ENCODE results near the gene MRRF.

Gene MRRF

DNA sequence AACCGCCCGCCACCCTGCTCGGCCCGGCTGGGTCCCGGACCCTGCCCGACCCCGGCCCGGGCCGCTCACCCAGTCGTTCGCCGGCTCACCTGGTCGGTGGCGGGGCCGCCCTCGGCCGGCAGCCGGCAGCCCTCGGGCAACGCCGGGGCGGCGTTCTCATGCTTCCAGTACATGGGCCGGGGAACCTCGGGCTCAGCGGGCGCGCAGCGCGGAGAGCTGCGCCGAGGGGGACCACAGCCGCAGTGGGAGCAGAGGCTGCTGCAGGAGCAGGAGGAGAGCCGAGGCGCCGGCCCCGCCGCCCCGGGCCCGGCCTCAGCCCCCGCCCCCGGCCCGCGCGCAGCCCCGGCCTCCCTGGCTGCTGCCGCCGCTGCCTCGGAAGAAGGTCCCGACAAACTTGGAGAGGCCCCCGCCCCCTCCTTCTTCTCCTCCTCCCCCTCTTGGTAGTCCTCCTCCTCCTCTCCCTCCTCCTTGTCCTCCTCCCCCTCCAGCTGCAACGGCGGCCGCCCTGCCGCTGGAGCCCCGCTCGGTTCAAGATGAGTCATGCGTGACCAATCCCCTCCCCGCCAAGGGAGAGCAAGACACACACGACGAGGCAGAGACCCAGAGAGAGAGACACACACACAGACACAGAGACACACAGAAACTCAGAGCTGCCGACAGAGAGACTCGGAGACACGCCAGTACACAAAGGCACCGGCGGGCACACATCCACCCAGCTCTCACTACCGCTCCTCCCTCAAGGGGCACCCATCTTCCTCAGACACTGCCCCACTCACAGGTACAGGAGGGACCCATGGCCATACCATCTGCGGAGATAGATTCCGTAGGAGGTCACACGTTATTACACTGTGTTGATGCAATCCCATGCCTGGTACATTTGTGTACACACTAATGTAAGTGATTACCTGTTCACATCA lies 35.9 kb upstream of the MRRF start, which contains the start of gene LHX6:
LHX6 (minus strand) TSS at position 390 of the 917 bp plus-strand sequence; CDS start at position 173, 217 bp downstream.
- DNase-seq (ENCODE audit: low read depth in 2 of 2, low spot score in 1 of 2), result no peak

GRCh38 chr9:122229485-122229837 lies 35.2 kb upstream of the MRRF start:
- no peak for DNase-seq (ENCODE audit: low read depth in 2 of 2, low spot score in 1 of 2)

DNA sequence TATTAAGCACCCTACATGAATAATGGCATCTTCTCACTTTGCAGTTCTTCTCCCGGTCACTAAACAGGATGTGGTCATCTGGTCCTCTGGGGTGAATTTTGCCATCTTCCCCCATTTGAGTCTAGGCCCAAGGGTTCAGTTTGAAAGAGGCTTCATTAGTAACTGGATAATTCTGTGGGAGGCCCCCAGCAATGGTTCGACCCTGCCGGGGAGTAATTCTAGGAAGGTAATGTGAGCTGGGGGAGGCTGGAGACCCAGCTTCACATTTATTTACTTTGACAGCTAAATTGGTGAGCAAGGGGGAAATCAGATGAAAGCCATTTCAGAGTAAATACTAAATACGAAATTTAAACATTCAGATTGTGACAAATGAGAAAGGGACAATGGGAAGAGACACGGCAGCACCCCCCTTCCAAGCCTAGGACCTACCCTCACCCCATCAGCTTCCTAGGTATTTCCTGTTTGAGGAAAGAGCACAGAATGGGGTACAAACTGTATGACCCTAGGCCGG lies 31.8 kb upstream of the MRRF start:
- no peak for DNase-seq (ENCODE audit: low read depth in 2 of 2, low spot score in 1 of 2)

- no peak for DNase-seq (ENCODE audit: low read depth in 2 of 2, low spot score in 1 of 2)
These were observed 30.5 kb upstream of the MRRF start for GRCh38 chr9:122234022-122234748.

GRCh38 chr9:122236681-122237080 lies 28.0 kb upstream of the MRRF start:
- DNase-seq (ENCODE audit: low read depth in 2 of 2, low spot score in 1 of 2), result no peak

GRCh38 chr9:122239722-122240121 lies 25.0 kb upstream of the MRRF start:
- no peak for DNase-seq (ENCODE audit: low read depth in 2 of 2, low spot score in 1 of 2)

- DNase-seq (ENCODE audit: low read depth in 2 of 2, low spot score in 1 of 2), result no peak
These were observed 20.3 kb upstream of the MRRF start for GRCh38 chr9:122244349-122244748.

GRCh38 chr9:122246666-122247065 lies 18.0 kb upstream of the MRRF start:
- DNase-seq (ENCODE audit: low read depth in 2 of 2, low spot score in 1 of 2), result no peak

GRCh38 chr9:122248448-122248865 lies 16.2 kb upstream of the MRRF start:
- no peak for DNase-seq (ENCODE audit: low read depth in 2 of 2, low spot score in 1 of 2)

DNA sequence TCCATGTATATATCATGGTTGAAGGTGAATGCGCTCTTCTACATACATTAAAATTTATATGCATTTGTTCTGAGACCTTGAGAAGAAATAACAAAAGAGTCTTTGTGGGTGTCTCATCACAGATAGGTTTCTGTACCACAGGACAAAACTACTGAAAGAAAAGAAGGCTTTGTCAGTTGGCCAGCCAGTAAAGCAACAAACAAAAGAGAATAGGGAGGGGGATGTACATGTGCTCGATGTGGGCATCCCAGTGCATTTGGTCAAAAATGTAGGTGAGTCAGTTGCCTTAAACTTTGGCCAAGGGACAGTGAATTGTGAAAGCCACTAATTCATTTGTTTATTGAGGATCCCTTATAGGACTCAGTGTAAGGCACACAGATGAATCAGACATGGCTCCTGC lies 13.3 kb upstream of the MRRF start:
- no peak for DNase-seq (ENCODE audit: low read depth in 2 of 2, low spot score in 1 of 2)

GRCh38 chr9:122252796-122253195 lies 11.9 kb upstream of the MRRF start:
- DNase-seq (ENCODE audit: low read depth in 2 of 2, low spot score in 1 of 2), result no peak

GRCh38 chr9:122254761-122255160 lies 9.9 kb upstream of the MRRF start:
- DNase-seq (ENCODE audit: low read depth in 2 of 2, low spot score in 1 of 2), result no peak

GRCh38 chr9:122256206-122256605 lies 8.5 kb upstream of the MRRF start:
- no peak for DNase-seq (ENCODE audit: low read depth in 2 of 2, low spot score in 1 of 2)

- no peak for DNase-seq (ENCODE audit: low read depth in 2 of 2, low spot score in 1 of 2)
These were observed 5.7 kb upstream of the MRRF start for GRCh38 chr9:122258886-122259415.

DNA sequence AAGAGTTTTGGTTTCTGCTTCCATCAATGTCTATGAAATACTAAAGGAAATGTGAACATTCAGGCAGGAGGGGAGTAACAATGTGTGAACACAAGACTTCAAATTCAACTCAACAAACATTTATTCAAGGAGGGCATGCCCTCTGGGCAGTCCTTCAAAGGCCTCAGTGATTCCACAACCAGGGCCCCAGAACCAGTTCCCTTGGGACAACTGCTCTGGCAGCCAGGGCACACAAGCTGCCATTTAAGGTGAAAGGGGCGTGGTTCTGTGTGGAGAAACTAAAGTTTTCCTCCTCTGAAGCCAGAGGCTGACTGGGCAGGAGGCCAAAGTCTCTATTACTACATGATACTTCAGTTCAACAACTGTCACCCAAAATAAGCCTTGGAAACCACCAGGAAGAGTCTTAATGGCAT lies 3.2 kb upstream of the MRRF start:
- DNase-seq (ENCODE audit: low read depth in 2 of 2, low spot score in 1 of 2), result no peak

DNA sequence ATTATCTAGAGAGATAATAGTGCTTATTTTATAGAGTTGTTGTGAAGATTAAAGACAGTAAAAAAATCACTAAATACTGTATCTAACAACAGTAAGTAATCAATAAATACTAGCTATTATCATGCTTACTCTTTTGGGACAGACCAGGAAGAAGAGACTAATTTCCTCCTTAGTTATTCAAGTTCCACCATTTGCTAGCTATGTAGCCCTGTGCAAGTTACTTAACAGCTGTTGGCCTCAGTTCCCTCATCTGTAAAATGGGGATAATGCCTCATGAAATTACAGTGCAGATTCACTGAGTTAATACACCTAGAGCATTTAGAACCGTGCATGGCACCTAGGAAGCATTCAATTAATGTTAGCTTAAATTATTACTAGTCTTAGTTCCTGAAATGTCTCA lies 2.6 kb upstream of the MRRF start:
- no peak for DNase-seq (ENCODE audit: low read depth in 2 of 2, low spot score in 1 of 2)

DNA sequence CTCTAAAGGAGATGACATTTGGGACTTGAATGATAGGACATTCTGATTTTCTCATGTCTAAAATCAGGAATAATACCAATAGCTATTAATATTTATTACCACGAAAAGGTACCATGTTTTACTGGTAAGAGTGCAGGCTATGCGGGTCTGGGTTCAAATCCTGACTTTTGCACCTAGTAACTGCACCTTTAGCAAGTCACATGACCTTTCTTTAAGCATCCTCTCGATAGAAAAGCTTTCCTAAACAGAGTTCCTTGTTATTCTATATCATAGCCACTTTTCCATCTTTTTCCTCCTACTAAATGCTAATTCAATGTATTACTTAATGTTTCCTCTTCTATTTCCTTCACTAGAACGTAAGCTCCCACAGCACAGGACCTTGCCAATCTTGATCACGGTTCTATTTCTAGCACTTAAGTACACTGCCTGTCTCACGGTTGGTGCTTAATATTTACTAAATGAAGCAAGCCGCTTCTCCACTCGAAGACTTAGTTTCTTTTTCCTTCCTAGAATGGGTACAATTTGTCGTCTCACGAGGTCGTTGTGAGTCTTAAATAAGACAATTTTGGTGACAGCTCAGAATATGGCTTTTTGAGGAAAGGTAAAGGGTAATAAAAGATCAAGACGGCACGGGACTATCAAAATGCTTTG lies 858 bp upstream of the MRRF start:
- no peak for DNase-seq (ENCODE audit: low read depth in 2 of 2, low spot score in 1 of 2)

DNA sequence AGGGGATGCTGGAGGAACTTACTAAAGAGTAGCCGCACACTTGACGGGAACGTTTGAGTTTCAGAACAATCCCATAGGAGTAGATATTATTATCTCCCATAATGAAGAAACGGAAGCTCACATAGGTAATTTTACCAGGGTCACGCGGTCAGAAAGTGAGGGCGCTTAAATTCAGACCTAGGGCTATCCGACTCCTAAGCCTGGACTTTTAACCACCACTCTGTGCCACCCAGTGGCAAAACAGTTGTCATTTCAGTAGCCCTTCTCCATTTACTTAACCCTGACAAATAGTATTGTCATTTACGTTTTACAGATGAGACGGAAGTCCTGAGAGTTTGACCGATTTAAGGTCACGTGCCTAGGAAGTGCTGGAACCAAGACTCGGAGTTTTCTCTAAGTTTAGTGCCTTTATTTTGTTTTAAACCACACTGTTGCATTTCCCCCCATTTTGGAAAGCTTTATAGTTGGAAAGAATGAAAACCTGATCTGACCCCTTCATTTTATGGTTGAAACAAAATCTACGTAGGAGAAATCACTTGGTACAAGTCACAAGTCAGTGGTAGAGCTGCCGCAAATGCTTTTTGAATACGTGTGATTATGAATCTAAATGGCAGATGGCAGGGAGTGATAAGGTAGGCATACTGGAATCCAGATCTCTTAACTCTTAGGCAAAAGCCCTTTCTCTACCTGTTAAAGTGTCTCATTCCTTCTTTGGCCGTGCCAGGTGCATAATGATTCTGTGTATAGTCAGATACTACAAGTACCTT lies 650 bp downstream of the MRRF start:
- DNase-seq (ENCODE audit: low read depth in 2 of 2, low spot score in 1 of 2), result no peak

GRCh38 chr9:122268041-122268814 lies 3.5 kb downstream of the MRRF start:
- no peak for DNase-seq (ENCODE audit: low read depth in 2 of 2, low spot score in 1 of 2)

GRCh38 chr9:122274055-122274454 lies 9.4 kb downstream of the MRRF start:
- DNase-seq (ENCODE audit: low read depth in 2 of 2, low spot score in 1 of 2), result no peak
